ENCODE measurements around the gene TAF13.
"Not testable (repeated sequence)": the region's sequence is repeated elsewhere in the genome, so short reads cannot be mapped to it uniquely, and the experiment has no call there.

TAF13 gene

GRCh38 chr1:109091078-109091838 is 15.5 kb upstream of the TAF13 start:
- no peak for DNase-seq

GRCh38 chr1:109090196-109091077 is 14.6 kb upstream of the TAF13 start, which contains the start of gene TMEM167B:
Gene TMEM167B, plus strand, starts transcription at chr1:109090764. Its CDS starts 109 bp downstream, at chr1:109090873.
- peak; percentile 93 for DNase-seq

- DNase-seq, result peak; percentile 54
These were observed 13.6 kb upstream of the TAF13 start for GRCh38 chr1:109089242-109090015.

GRCh38 chr1:109084563-109085517 is 9.0 kb upstream of the TAF13 start:
- DNase-seq, result no peak

- DNase-seq, result no peak
These were observed 8.1 kb upstream of the TAF13 start for GRCh38 chr1:109083923-109084322.

- DNase-seq, result no peak
These were observed 7.7 kb upstream of the TAF13 start for GRCh38 chr1:109083501-109083900.

- no peak for DNase-seq
These were observed 4.8 kb upstream of the TAF13 start for GRCh38 chr1:109080441-109081082.

GRCh38 chr1:109079240-109079622 is 3.4 kb upstream of the TAF13 start:
- DNase-seq, result no peak

- no peak for DNase-seq
These were observed 2.5 kb upstream of the TAF13 start for GRCh38 chr1:109078317-109078716.

GRCh38 chr1:109069294-109069693 is 6.5 kb downstream of the TAF13 start:
- no peak for DNase-seq

GRCh38 chr1:109067883-109068282 is 7.9 kb downstream of the TAF13 start:
- no peak for DNase-seq

- no peak for DNase-seq
These were observed 10.7 kb downstream of the TAF13 start for GRCh38 chr1:109065137-109065536.

GRCh38 chr1:109061183-109061582 is 14.6 kb downstream of the TAF13 start:
- no peak for DNase-seq

GRCh38 chr1:109060707-109061106 is 15.1 kb downstream of the TAF13 start:
- DNase-seq, result no peak

GRCh38 chr1:109059026-109059425 is 16.8 kb downstream of the TAF13 start:
- DNase-seq, result no peak

GRCh38 chr1:109056064-109056463 is 19.7 kb downstream of the TAF13 start:
- DNase-seq, result no peak

- not testable (repeated sequence) for DNase-seq
These were observed 23.7 kb downstream of the TAF13 start for GRCh38 chr1:109052145-109052544.

- DNase-seq, result no peak
These were observed 25.4 kb downstream of the TAF13 start for GRCh38 chr1:109050228-109050995.

- no peak for DNase-seq
These were observed 27.5 kb downstream of the TAF13 start for GRCh38 chr1:109048335-109048734.

- DNase-seq, result no peak
These were observed 28.5 kb downstream of the TAF13 start for GRCh38 chr1:109047339-109047738.

- DNase-seq, result no peak
These were observed 29.1 kb downstream of the TAF13 start for GRCh38 chr1:109046671-109047070.
